ENCODE results near the gene DTWD1.
"Not testable (repeated sequence)": the region's sequence is repeated elsewhere in the genome, so short reads cannot be mapped to it uniquely, and the experiment has no call there.

Gene DTWD1

GRCh38 chr15:49606594-49606993 is 14.3 kb upstream of the DTWD1 start:
- no peak for TF ChIP-seq CTCF (IDR thresholded peaks at IDR 0.05; ENCODE audit: control extremely low read depth, extremely low read depth, low read depth, missing control alignments)
- POLR2A ChIA-PET, result no interaction called here
- CTCF ChIA-PET, result no interaction called here
- no peak for DNase-seq (ENCODE audit: extremely low spot score)

GRCh38 chr15:49610157-49610918 is 10.5 kb upstream of the DTWD1 start:
- DNase-seq (ENCODE audit: extremely low spot score), result no peak
- POLR2A ChIA-PET, result no interaction called here
- CTCF ChIA-PET, result no interaction called here
- no peak for TF ChIP-seq CTCF (IDR thresholded peaks at IDR 0.05; ENCODE audit: control extremely low read depth, extremely low read depth, low read depth, missing control alignments)

- POLR2A ChIA-PET; CTCF ChIA-PET; DNase-seq (ENCODE audit: extremely low spot score): not testable (repeated sequence)
Measured at GRCh38 chr15:49612240-49612639, 8.6 kb upstream of the DTWD1 start.

- ChIA-PET CTCF (no interaction called here), POLR2A (no interaction called here)
- no peak for DNase-seq (ENCODE audit: extremely low spot score)
- TF ChIP-seq CTCF (IDR thresholded peaks at IDR 0.05; ENCODE audit: control extremely low read depth, extremely low read depth, low read depth, missing control alignments), result no peak
Measured at GRCh38 chr15:49619226-49619625, 1.6 kb upstream of the DTWD1 start.

GRCh38 chr15:49620199-49620598 is 649 bp upstream of the DTWD1 start:
- ChIA-PET CTCF (interaction anchor here (1.1 kb wide), 1 partner anchor 41 kb away, joined by 3 read pairs; no protein-coding TSS in a partner anchor), POLR2A (no interaction called here)
- DNase-seq (ENCODE audit: extremely low spot score), result no peak
- no peak for TF ChIP-seq CTCF (IDR thresholded peaks at IDR 0.05; ENCODE audit: control extremely low read depth, extremely low read depth, low read depth, missing control alignments)

GRCh38 chr15:49621401-49621811 is 558 bp downstream of the DTWD1 start:
- TF ChIP-seq CTCF (IDR thresholded peaks at IDR 0.05; ENCODE audit: control extremely low read depth, extremely low read depth, low read depth, missing control alignments), result no peak
- DNase-seq (ENCODE audit: extremely low spot score), result no peak
- ChIA-PET CTCF (interaction anchor here (0.7 to 1.1 kb wide), 2 partner anchors 32 to 43 kb away, joined by 3 read pairs; no protein-coding TSS in a partner anchor), POLR2A (no interaction called here)

GRCh38 chr15:49621887-49622286 is 1.0 kb downstream of the DTWD1 start:
- ChIA-PET CTCF (no interaction called here), POLR2A (no interaction called here)
- TF ChIP-seq CTCF (IDR thresholded peaks at IDR 0.05; ENCODE audit: control extremely low read depth, extremely low read depth, low read depth, missing control alignments), result no peak
- DNase-seq (ENCODE audit: extremely low spot score), result no peak

Measured in GM10248 (cell line).